HG03575 (cell line): ENCODE measurements around the gene KLRK1.
"Not testable (repeated sequence)": the region's sequence is repeated elsewhere in the genome, so short reads cannot be mapped to it uniquely, and the experiment has no call there.

Experiments used
- ATAC-seq: cut with Tn5 transposase; IDR thresholded peaks from one replicate; pipeline ENCODE4 v1.9.1; 2021; ENCODE audit not compliant: unreplicated experiment, insufficient number of reproducible peaks, low FRiP score; ENCODE audit errors: extremely low read depth

The KLRK1 gene

GRCh38 chr12:10364815-10365622 is 24.8 kb downstream of the KLRK1 start:
- peak; percentile 26 for ATAC-seq

GRCh38 chr12:10363914-10364814 is 25.7 kb downstream of the KLRK1 start:
- ATAC-seq = peak; percentile 69

GRCh38 chr12:10363658-10363913 is 26.3 kb downstream of the KLRK1 start:
- no peak for ATAC-seq

GRCh38 chr12:10362828-10363657 is 26.8 kb downstream of the KLRK1 start:
- no peak for ATAC-seq

- ATAC-seq = no peak
Measured at GRCh38 chr12:10362325-10362724, 27.5 kb downstream of the KLRK1 start.

GRCh38 chr12:10361622-10362021 is 28.2 kb downstream of the KLRK1 start:
- ATAC-seq = no peak

- no peak for ATAC-seq
Measured at GRCh38 chr12:10361084-10361483, 28.8 kb downstream of the KLRK1 start.

GRCh38 chr12:10358969-10359368 is 30.9 kb downstream of the KLRK1 start:
- no peak for ATAC-seq

GRCh38 chr12:10358131-10358530 is 31.7 kb downstream of the KLRK1 start:
- no peak for ATAC-seq

- no peak for ATAC-seq
Measured at GRCh38 chr12:10354502-10354901, 35.3 kb downstream of the KLRK1 start.

GRCh38 chr12:10354071-10354470 is 35.8 kb downstream of the KLRK1 start:
- no peak for ATAC-seq

GRCh38 chr12:10351457-10351856 is 38.4 kb downstream of the KLRK1 start:
- not testable (repeated sequence) for ATAC-seq

GRCh38 chr12:10341892-10342509 is 47.8 kb downstream of the KLRK1 start:
- ATAC-seq = no peak

GRCh38 chr12:10340946-10341345 is 48.9 kb downstream of the KLRK1 start:
- not testable (repeated sequence) for ATAC-seq

- ATAC-seq = no peak
Measured at GRCh38 chr12:10339053-10339840, 50.6 kb downstream of the KLRK1 start.

GRCh38 chr12:10338470-10338869 is 51.4 kb downstream of the KLRK1 start:
- not testable (repeated sequence) for ATAC-seq

GRCh38 chr12:10336196-10336595 is 53.6 kb downstream of the KLRK1 start:
- ATAC-seq = not testable (repeated sequence)

- no peak for ATAC-seq
Measured at GRCh38 chr12:10331642-10332239, 58.1 kb downstream of the KLRK1 start.
